Activated CD8-positive, alpha-beta T cell treated with anti-CD3 and anti-CD28 coated beads for 36 hours (primary cell): ENCODE data around the gene DYDC2. TPM values are rescaled to one million over a fixed set of nuclear protein-coding genes. Genes with fewer than 3 reads are reported as not detected.

Experiments used
- ATAC-seq: fragments of 200-7000 bp; cut with Tn5 transposase; one replicate; pipeline ENCODE4 v1.10.0; 2021; ENCODE audit warnings: mild to moderate bottlenecking, moderate library complexity
- CTCF ChIA-PET: fragments of 350-600 bp; sonication (Branson Sonifier 250); formaldehyde crosslinking; loops from one replicate; lab custom pipeline; 2021; ENCODE audit warnings: antibody characterized with exemption; lab: Charles Lee
- POLR2A ChIA-PET: fragments of 350-600 bp; sonication (Branson Sonifier 250); formaldehyde crosslinking; loops from one replicate; lab custom pipeline; 2021; ENCODE audit warnings: antibody characterized with exemption; lab: Charles Lee
- DNase-seq: peaks from one replicate; pipeline ENCODE4 v3.0.0-alpha.2; 2020
- H3K27ac Mint-ChIP-seq: one replicate; pipeline ENCODE4 v1.8.0; 2021; ENCODE audit warnings: mild to moderate bottlenecking, mixed read lengths
- H3K27me3 Mint-ChIP-seq: one replicate; pipeline ENCODE4 v1.8.0; 2021; ENCODE audit warnings: mixed read lengths
- H3K36me3 Mint-ChIP-seq: one replicate; pipeline ENCODE4 v1.8.0; 2021; ENCODE audit warnings: low read depth, mixed read lengths
- H3K4me1 Mint-ChIP-seq: one replicate; pipeline ENCODE4 v1.8.0; 2021; ENCODE audit warnings: low read depth, mixed read lengths
- H3K4me3 Mint-ChIP-seq: one replicate; pipeline ENCODE4 v1.8.0; 2021; ENCODE audit warnings: mild to moderate bottlenecking, moderate library complexity, mixed read lengths
- H3K9me3 Mint-ChIP-seq: one replicate; pipeline ENCODE4 v1.8.0; 2021; ENCODE audit warnings: mixed read lengths
- intact Hi-C: fragments of 100-400 bp; cut with micrococcal nuclease; formaldehyde crosslinking; loops from one replicate; pipeline ENCODE4 v1.10.0; 2022
- total RNA-seq, 2 experiments: library from RNA; stranded (reverse); gene quantifications; one replicate each; pipeline ENCODE4 v1.2.3, GENCODE V29; 2021
- TF ChIP-seq, protein P1 (sequence below): fragments of 200-600 bp; IDR thresholded peaks from one replicate; pipeline ENCODE4 v1.8.0; 2022; ENCODE audit warnings: antibody characterized with exemption, mild to moderate bottlenecking

The DYDC2 gene
- total RNA-seq, 2 experiments from 2014 or later = 0.70 TPM; not detected in 1

DNA sequence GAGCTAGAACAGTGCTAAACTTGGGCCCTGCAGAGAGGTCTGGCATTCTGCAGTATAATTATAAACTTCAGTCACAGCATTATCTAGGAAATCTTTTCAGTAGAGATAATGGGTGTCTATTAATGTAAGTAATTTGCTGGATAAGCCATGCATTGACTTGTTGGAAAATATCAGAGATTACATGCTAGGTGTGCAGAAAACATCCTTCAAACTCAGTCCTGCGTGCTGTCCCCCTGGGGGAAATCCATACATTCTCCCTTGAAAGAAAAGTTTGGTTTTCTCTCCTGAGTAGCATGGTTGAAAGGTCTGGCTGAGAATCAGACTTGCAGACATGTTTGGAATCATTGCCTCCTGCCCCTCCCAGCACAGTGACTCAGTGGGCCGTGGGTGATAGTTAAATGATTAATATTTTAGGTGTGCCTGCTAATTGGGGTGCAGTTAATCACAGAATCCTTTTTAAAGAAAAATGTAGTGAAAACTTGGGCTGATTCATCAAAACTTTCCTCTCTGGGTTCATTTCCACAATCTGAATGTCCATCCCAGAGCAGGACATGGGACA lies 37.9 kb downstream of the DYDC2 start:
- TF ChIP-seq, protein P1, sequence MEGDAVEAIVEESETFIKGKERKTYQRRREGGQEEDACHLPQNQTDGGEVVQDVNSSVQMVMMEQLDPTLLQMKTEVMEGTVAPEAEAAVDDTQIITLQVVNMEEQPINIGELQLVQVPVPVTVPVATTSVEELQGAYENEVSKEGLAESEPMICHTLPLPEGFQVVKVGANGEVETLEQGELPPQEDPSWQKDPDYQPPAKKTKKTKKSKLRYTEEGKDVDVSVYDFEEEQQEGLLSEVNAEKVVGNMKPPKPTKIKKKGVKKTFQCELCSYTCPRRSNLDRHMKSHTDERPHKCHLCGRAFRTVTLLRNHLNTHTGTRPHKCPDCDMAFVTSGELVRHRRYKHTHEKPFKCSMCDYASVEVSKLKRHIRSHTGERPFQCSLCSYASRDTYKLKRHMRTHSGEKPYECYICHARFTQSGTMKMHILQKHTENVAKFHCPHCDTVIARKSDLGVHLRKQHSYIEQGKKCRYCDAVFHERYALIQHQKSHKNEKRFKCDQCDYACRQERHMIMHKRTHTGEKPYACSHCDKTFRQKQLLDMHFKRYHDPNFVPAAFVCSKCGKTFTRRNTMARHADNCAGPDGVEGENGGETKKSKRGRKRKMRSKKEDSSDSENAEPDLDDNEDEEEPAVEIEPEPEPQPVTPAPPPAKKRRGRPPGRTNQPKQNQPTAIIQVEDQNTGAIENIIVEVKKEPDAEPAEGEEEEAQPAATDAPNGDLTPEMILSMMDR = no peak
- Mint-ChIP-seq H3K4me3 (no peak overlapping the region), H3K27me3 (no peaks in the 10 kb centered on the region), H3K27ac (no peak overlapping the region), H3K36me3 (no peaks in the 10 kb centered on the region), H3K4me1 (no peaks in the 10 kb centered on the region), H3K9me3 (no peaks in the 10 kb centered on the region)
- ChIA-PET CTCF (no interaction called here), POLR2A (no interaction called here)
- intact Hi-C loops = no loop called here
- DNase-seq = no peak
- ATAC-seq = no peak

DNA sequence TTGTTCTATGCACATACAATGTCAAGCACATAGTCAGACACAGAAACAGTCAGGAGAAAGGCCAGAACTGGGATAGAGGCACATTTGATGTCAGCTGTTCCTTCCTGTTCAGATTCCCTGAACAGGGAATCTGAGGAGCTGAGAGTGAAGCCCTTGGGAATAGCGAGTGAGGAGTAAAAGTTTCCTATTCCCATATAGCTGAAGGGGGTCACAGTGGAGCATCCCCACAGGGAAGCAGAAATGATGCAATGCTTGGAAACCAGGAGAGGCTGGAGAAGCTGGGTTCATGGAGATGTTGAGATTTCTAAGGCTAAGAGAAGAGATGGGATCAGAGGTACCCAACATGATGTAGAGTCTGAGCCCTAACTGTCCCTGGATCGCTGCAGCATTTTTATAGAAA lies 40.4 kb downstream of the DYDC2 start:
- DNase-seq = no peak
- CTCF ChIA-PET = interaction anchor here (1.2 to 2.3 kb wide), 4 partner anchors 8 to 109 kb away, joined by 3 to 10 read pairs (median 6); no protein-coding TSS in a partner anchor
- Mint-ChIP-seq H3K27ac (no peak overlapping the region), H3K27me3 (no peaks in the 10 kb centered on the region), H3K4me3 (no peak overlapping the region), H3K4me1 (no peaks in the 10 kb centered on the region), H3K9me3 (no peaks in the 10 kb centered on the region), H3K36me3 (no peaks in the 10 kb centered on the region)
- intact Hi-C loops = no loop called here
- POLR2A ChIA-PET = no interaction called here
- TF ChIP-seq, protein P1 = no peak
- no peak for ATAC-seq

DNA sequence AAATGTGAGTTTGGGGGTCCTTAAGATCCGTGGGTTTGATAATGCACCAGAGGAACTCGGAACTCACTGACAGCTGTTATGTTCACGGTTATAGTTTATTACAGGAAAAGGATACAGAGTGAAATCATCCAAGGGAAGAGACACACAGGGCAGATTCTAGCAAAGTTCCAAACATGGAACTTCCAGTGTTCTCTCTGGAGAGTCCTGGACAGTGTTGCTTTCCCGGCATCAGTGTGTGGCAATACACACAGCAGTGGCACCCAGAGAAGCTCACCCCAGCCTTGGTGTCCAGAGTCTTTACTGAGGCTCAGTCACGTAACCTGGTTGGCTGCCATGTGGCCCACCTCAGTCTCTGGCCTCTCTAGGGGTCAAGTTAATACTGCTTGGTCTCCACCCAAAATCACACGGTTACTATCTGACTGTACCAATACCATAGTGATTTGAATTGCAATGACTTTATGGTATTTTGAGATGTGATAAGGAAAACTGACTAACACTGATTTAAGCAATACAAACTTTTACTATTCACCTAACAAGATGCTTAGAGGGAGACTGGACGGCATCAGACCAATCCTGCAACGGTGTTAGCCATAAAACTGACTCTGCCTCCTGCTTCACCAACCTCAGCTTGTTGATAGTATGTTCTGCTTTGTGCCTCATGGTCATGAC lies 43.7 kb downstream of the DYDC2 start:
- Mint-ChIP-seq H3K4me1 (no peaks in the 10 kb centered on the region), H3K4me3 (no peak overlapping the region), H3K36me3 (no peaks in the 10 kb centered on the region), H3K27ac (no peak overlapping the region), H3K27me3 (no peaks in the 10 kb centered on the region), H3K9me3 (no peaks in the 10 kb centered on the region)
- DNase-seq (no peak), ATAC-seq (no peak)
- TF ChIP-seq, protein P1 = no peak
- CTCF ChIA-PET = no interaction called here
- intact Hi-C loops = no loop called here
- POLR2A ChIA-PET = no interaction called here

DNA sequence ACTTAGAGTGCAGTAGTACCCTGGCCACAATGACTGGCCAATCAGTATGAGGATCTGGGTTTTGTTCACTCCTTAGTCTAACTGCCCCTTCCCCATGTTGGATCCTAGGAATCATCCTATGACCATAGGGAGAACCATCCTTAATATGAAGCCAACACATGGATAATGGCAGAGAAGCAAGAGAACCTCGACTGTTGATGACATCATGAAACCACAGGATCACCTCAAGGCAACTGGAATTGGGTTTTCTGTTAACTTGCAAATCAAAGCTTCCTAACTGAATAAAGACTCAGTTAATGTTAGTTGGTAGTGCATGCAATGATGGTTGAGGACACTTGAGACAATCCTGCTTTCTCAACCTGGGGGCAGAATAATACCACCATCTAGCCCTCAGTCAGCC lies 48.5 kb downstream of the DYDC2 start:
- no peaks in the 10 kb centered on the region for H3K9me3 Mint-ChIP-seq
- ChIA-PET POLR2A (no interaction called here), CTCF (interaction anchor here (0.9 to 4.1 kb wide), 8 partner anchors 8 to 240 kb away, joined by 3 to 34 read pairs (median 5); no protein-coding TSS in a partner anchor)
- no peak for DNase-seq
- peaks cover 9% of the 10 kb centered on the region for H3K4me1 Mint-ChIP-seq
- intact Hi-C loops = no loop called here
- H3K36me3 Mint-ChIP-seq = no peaks in the 10 kb centered on the region
- no peak for ATAC-seq
- peaks cover 3% of the 10 kb centered on the region for H3K27me3 Mint-ChIP-seq
- TF ChIP-seq, protein P1 = no peak
- H3K27ac Mint-ChIP-seq = no peak overlapping the region
- H3K4me3 Mint-ChIP-seq = no peak overlapping the region

DNA sequence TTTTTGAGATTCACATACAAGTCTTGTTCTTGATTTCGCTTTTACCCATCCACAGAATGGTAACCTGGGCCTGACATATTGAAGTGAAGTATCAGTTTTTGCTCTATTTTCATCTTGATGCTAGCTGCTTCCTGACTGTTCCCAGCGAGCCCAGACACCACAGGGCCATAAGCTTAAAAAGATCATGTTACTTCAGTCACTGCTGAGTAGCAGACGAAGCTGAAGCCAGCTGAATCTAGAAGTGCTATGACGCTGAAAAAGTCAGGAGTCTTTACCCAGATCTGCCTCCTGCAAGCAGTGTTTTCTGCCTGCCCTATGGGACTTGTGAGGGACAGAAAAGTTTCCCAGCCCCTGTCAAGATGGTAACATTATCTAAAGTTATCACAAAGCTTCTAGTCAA lies 49.0 kb downstream of the DYDC2 start:
- ATAC-seq (no peak), DNase-seq (no peak)
- Mint-ChIP-seq H3K27ac (no peak overlapping the region), H3K4me1 (peaks cover 11% of the 10 kb centered on the region), H3K27me3 (peaks cover 3% of the 10 kb centered on the region), H3K9me3 (no peaks in the 10 kb centered on the region), H3K36me3 (no peaks in the 10 kb centered on the region), H3K4me3 (no peak overlapping the region)
- ChIA-PET CTCF (interaction anchor here (0.9 to 4.1 kb wide), 8 partner anchors 9 to 241 kb away, joined by 3 to 34 read pairs (median 5); no protein-coding TSS in a partner anchor), POLR2A (interaction anchor here (0.8 kb wide), 1 partner anchor 107 kb away, joined by 3 read pairs; no protein-coding TSS in a partner anchor)
- intact Hi-C loops = no loop called here
- TF ChIP-seq, protein P1 = no peak
